Measurements from ENCODE around the gene HSPA1A. TPM values are rescaled to one million over a fixed set of nuclear protein-coding genes. Genes with fewer than 3 reads are reported as not detected.
A peak's percentile ranks its signal among the peaks of the same experiment; 100 is the strongest.

The HSPA1A gene
- total and polyA plus RNA-seq, 9 of the 15 experiments (the other 6 are each of a cell fraction or from before 2014, with no cell fraction given), result 2.2 to 273 (median 107) TPM

- TF ChIP-seq HMGN3 (IDR thresholded peaks at IDR 0.05; ENCODE audit: borderline replicate concordance, extremely low read depth, insufficient read length, low read depth, low read length) (peak; percentile 27), ZSCAN29 (IDR thresholded peaks at IDR 0.05) (no peak), CREB5 (CRISPR knock-in tag; IDR thresholded peaks at IDR 0.05) (no peak), CSDE1 (IDR thresholded peaks at IDR 0.05) (no peak), BCLAF1 (IDR thresholded peaks at IDR 0.05; ENCODE audit: borderline replicate concordance in 1 of 2, control insufficient read depth in 1 of 2, low read depth in 2 of 2, low read length in 1 of 2) (0 out of 4 replicates have a peak, but pooled peaks of 1 of the 2 experiments have one; percentile 57), U2AF2 (optimal IDR thresholded peaks at IDR 0.05; ENCODE audit: low read depth, low read length) (no peak), ZNF589 (CRISPR knock-in tag; IDR thresholded peaks at IDR 0.05; ENCODE audit: low read depth) (no peak), PPARD (CRISPR knock-in tag; IDR thresholded peaks at IDR 0.05) (no peak), ZNF639 (CRISPR knock-in tag; conservative IDR thresholded peaks at IDR 0.05 in 1 of 2, IDR thresholded peaks at IDR 0.05 in 1 of 2) (no peak), E2F8 (IDR thresholded peaks at IDR 0.05; ENCODE audit: low read depth, partially characterized antibody) (peak; percentile 59), TSC22D4 (tag; IDR thresholded peaks at IDR 0.05) (no peak), TCF7L2 (IDR thresholded peaks at IDR 0.05; ENCODE audit: low read depth, low read length) (no peak), FUS (optimal IDR thresholded peaks at IDR 0.05; ENCODE audit: low read depth, low read length) (no peak), TCFL5 (CRISPR knock-in tag; conservative IDR thresholded peaks at IDR 0.05) (no peak), NRF1 (conservative IDR thresholded peaks at IDR 0.05 in 1 of 2, IDR thresholded peaks at IDR 0.05 in 1 of 2) (peak; percentile 9 to 16; a peak in 1 of 4 replicates), ZZZ3 (IDR thresholded peaks at IDR 0.05) (no peak), KAT8 (IDR thresholded peaks at IDR 0.05; ENCODE audit: low read depth) (no peak)
Measured at GRCh38 chr6:31769684-31770371, 45.5 kb upstream of the HSPA1A start (continued).
